Endodermal cell (in vitro differentiated cells): ENCODE results near the gene HDAC6. TPM values are rescaled to one million over a fixed set of nuclear protein-coding genes. Genes with fewer than 3 reads are reported as not detected.

Source experiments
- DNase-seq: peaks from one replicate; pipeline ENCODE4 v3.0.0-alpha.2; 2017
- H3K27ac ChIP-seq: 2 replicates; pipeline ENCODE4 v1.5.1; 2013; ENCODE audit warnings: mild to moderate bottlenecking, low read depth, low read length, moderate library complexity
- H3K27me3 ChIP-seq: 2 replicates; pipeline ENCODE4 v1.6.1; 2013; ENCODE audit warnings: mild to moderate bottlenecking, low read length, moderate library complexity; ENCODE audit not compliant: insufficient read depth, control insufficient read depth, poor library complexity, severe bottlenecking
- H3K36me3 ChIP-seq: 2 replicates; pipeline ENCODE4 v1.7.0; 2013; ENCODE audit warnings: mild to moderate bottlenecking, low read length, moderate library complexity; ENCODE audit not compliant: control insufficient read depth, insufficient read depth
- H3K4me1 ChIP-seq: one replicate; pipeline ENCODE4 v1.7.0; 2013; ENCODE audit warnings: low read length; ENCODE audit not compliant: control insufficient read depth, insufficient read depth
- H3K4me3 ChIP-seq: 2 replicates; pipeline ENCODE4 v1.5.1; 2013; ENCODE audit warnings: mild to moderate bottlenecking, low read length, moderate library complexity
- H3K9ac ChIP-seq: 2 replicates; pipeline ENCODE4 v1.6.1; 2013; ENCODE audit warnings: mild to moderate bottlenecking, low read length, moderate library complexity; ENCODE audit not compliant: poor library complexity, severe bottlenecking; ENCODE audit errors: extremely low read depth
- H3K9me3 ChIP-seq: 2 replicates; pipeline ENCODE4 v1.6.1; 2013; ENCODE audit warnings: mild to moderate bottlenecking, low read length, moderate library complexity; ENCODE audit not compliant: control insufficient read depth
- H3K27ac Mint-ChIP-seq: 2 replicates; pipeline ENCODE4 v1.8.0; 2020; ENCODE audit warnings: mixed read lengths
- H3K27me3 Mint-ChIP-seq: 2 replicates; pipeline ENCODE4 v1.8.0; 2021; ENCODE audit warnings: mild to moderate bottlenecking, mixed read lengths; ENCODE audit not compliant: insufficient read depth
- H3K36me3 Mint-ChIP-seq: 2 replicates; pipeline ENCODE4 v1.8.0; 2020; ENCODE audit warnings: low read depth, mixed read lengths
- H3K4me1 Mint-ChIP-seq: 2 replicates; pipeline ENCODE4 v1.8.0; 2020; ENCODE audit warnings: mixed read lengths
- H3K4me3 Mint-ChIP-seq: 2 replicates; pipeline ENCODE4 v1.8.0; 2020; ENCODE audit warnings: mild to moderate bottlenecking, moderate library complexity, mixed read lengths
- H3K9me3 Mint-ChIP-seq: 2 replicates; pipeline ENCODE4 v1.8.0; 2020; ENCODE audit warnings: mild to moderate bottlenecking, mixed read lengths
- WGBS, 2 experiments: methylation state at CpG; one replicate each; pipeline versions ENCODE4 v1.1.5 to v1.1.7; 2013; ENCODE audit warnings: missing lambda C conversion rate in 2 of 2, mixed read lengths in 1 of 2; ENCODE audit not compliant: insufficient coverage in 1 of 2, insufficient read length in 1 of 2; 5-methylcytosine and 5-hydroxymethylcytosine counted together
- total RNA-seq, 2 donors: library from RNA; stranded (reverse); fragmentation: NEBNext Ultra II Directional in 1 of 2; extraction: Animal tissue kit (Norgen Biotek cat#: 25700) in 1 of 2; gene quantifications; 2 replicates in 1 of 2; 3 replicates in 1 of 2; pipeline ENCODE4 v1.2.1, GENCODE V29; 2021
- TF ChIP-seq, protein P1 (sequence below): fragments of 200-600 bp; sonication (generic); conservative IDR thresholded peaks from 2 replicates; pipeline ENCODE4 v1.5.0; 2021; ENCODE audit warnings: antibody characterized with exemption, mild to moderate bottlenecking

Gene HDAC6
- total RNA-seq, 2 donors from 2014 or later = 121 to 135 TPM

DNA sequence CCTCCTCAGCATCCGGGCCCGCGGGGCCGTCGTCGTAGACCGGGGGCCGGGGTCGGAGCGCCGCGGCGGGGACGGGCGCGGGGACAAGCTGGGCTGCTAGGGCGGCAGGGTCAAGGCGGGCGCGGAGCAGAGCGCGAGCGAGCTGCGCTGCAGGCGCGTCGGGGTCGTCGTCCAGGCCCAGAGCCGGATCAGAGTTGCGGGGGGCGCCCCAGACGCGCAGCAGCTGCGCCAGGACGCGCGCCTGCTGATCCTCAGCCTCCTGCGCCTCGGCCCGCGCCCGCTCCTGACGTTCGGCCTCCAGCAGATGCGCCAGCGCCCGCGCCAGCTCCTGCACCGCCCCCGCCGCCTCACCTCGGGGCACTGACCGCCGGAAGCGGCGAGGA is 30.0 kb downstream of the HDAC6 start:
- H3K27ac Mint-ChIP-seq = no peak overlapping the region

GRCh38 chrX:48833542-48834138 is 31.8 kb downstream of the HDAC6 start:
- 56 to 58% methylated on average over 5 to 7 of the region's 9 CpGs for WGBS, 2 experiments
- Histone ChIP-seq H3K4me1 (no peaks in the 10 kb centered on the region), H3K9ac (no peak overlapping the region), H3K36me3 (no peaks in the 10 kb centered on the region), H3K27ac (no peak overlapping the region), H3K27me3 (peaks cover 60% of the 10 kb centered on the region), H3K9me3 (no peaks in the 10 kb centered on the region), H3K4me3 (no peak overlapping the region)
- Mint-ChIP-seq H3K27me3 (peaks cover 84% of the 10 kb centered on the region), H3K9me3 (peaks cover 68% of the 10 kb centered on the region), H3K27ac (no peak overlapping the region), H3K4me1 (no peaks in the 10 kb centered on the region), H3K36me3 (no peaks in the 10 kb centered on the region), H3K4me3 (no peak overlapping the region)
- DNase-seq = no peak
- TF ChIP-seq, protein P1, sequence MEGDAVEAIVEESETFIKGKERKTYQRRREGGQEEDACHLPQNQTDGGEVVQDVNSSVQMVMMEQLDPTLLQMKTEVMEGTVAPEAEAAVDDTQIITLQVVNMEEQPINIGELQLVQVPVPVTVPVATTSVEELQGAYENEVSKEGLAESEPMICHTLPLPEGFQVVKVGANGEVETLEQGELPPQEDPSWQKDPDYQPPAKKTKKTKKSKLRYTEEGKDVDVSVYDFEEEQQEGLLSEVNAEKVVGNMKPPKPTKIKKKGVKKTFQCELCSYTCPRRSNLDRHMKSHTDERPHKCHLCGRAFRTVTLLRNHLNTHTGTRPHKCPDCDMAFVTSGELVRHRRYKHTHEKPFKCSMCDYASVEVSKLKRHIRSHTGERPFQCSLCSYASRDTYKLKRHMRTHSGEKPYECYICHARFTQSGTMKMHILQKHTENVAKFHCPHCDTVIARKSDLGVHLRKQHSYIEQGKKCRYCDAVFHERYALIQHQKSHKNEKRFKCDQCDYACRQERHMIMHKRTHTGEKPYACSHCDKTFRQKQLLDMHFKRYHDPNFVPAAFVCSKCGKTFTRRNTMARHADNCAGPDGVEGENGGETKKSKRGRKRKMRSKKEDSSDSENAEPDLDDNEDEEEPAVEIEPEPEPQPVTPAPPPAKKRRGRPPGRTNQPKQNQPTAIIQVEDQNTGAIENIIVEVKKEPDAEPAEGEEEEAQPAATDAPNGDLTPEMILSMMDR = peak; percentile 34

More for the DNA sequence above, 30.0 kb downstream of the HDAC6 start:
- Histone ChIP-seq H3K4me3 (no peak overlapping the region), H3K4me1 (no peaks in the 10 kb centered on the region), H3K9me3 (no peaks in the 10 kb centered on the region), H3K36me3 (no peaks in the 10 kb centered on the region), H3K27ac (no peak overlapping the region), H3K9ac (no peak overlapping the region), H3K27me3 (peaks cover 59% of the 10 kb centered on the region)
- TF ChIP-seq, protein P1 = no peak
- WGBS, 2 experiments = 11% methylated on average over 57 of the region's 57 CpGs; no CpG with 5 or more reads in 1 of the 2 experiments
- peak; percentile 62 for DNase-seq
- Mint-ChIP-seq H3K4me3 (no peak overlapping the region), H3K27me3 (peaks cover 84% of the 10 kb centered on the region), H3K9me3 (peaks cover 73% of the 10 kb centered on the region), H3K4me1 (no peaks in the 10 kb centered on the region), H3K36me3 (peaks cover 6% of the 10 kb centered on the region)

DNA sequence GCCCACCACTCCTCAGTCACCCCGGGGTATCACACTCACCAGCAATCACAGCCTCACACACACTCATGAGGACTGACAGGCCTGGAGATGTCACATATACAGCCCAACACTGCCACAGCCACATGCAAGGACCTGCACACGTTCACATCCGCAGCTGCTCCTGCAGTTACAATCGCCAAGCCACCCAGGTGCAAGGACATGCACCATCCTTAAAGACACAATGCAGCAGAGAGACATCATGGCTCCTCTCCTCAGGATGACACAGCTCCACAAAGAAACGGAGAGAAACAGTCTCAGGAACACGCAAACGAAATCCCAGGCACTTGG is 32.5 kb downstream of the HDAC6 start:
- peak overlapping the region; percentile 54 for H3K4me3 Mint-ChIP-seq
- peaks cover 80% of the 10 kb centered on the region for H3K27me3 Mint-ChIP-seq

More for the DNA sequence above, 32.5 kb downstream of the HDAC6 start:
- Mint-ChIP-seq H3K9me3 (peaks cover 64% of the 10 kb centered on the region), H3K4me1 (no peaks in the 10 kb centered on the region), H3K36me3 (no peaks in the 10 kb centered on the region), H3K27ac (no peak overlapping the region)
- Histone ChIP-seq H3K27me3 (peaks cover 60% of the 10 kb centered on the region), H3K9ac (no peak overlapping the region), H3K9me3 (no peaks in the 10 kb centered on the region), H3K4me3 (peak overlapping the region; percentile 78), H3K27ac (no peak overlapping the region), H3K4me1 (no peaks in the 10 kb centered on the region), H3K36me3 (no peaks in the 10 kb centered on the region)
- DNase-seq = no peak
- WGBS, 2 experiments = 31% methylated on average over 5 of the region's 7 CpGs; no CpG with 5 or more reads in 1 of the 2 experiments
- TF ChIP-seq, protein P1 = no peak
